IMR-90 (cell line): Measurements from ENCODE around the gene CFAP61. TPM values are rescaled to one million over a fixed set of nuclear protein-coding genes. Genes with fewer than 3 reads are reported as not detected.

ENCODE experiments used
- ATAC-seq: fragments of 200-7000 bp; cut with Tn5 transposase; 2 replicates; pipeline ENCODE4 v1.9.1; 2020; ENCODE audit warnings: low read depth, mild to moderate bottlenecking, moderate library complexity
- BruUV-seq: library from RNA; stranded (reverse); fragments of 400-500 nt; replicated peaks from 2 replicates; lab custom pipeline; 2021; lab: Mats Ljungman, UMichigan
- CTCF ChIA-PET: fragments of 300-600 bp; formaldehyde crosslinking; extraction: SDS; loops from one replicate; lab custom pipeline; 2021; ENCODE audit warnings: antibody characterized with exemption; lab: Yijun Ruan, JAX
- POLR2A ChIA-PET: fragments of 300-600 bp; sonication (Branson Sonifier 250); formaldehyde crosslinking; loops from one replicate; lab custom pipeline; 2022; ENCODE audit warnings: antibody characterized with exemption; ENCODE audit not compliant: unreplicated experiment; lab: Charles Lee
- DNase-seq: peaks from one replicate; pipeline ENCODE4 v3.0.0; 2013
- H2AFZ ChIP-seq: replicated peaks from 2 replicates; pipeline ENCODE3; 2013; ENCODE audit warnings: low read length, mild to moderate bottlenecking; ENCODE audit not compliant: poor library complexity
- H2AK5ac ChIP-seq: 2 replicates; pipeline ENCODE4 v1.6.1; 2013; ENCODE audit warnings: low read depth, low read length, inconsistent platforms
- H2AK9ac ChIP-seq: replicated peaks from 2 replicates; pipeline ENCODE3; 2013; ENCODE audit warnings: mild to moderate bottlenecking, low read depth, low read length, moderate library complexity; ENCODE audit not compliant: poor library complexity
- H2BK120ac ChIP-seq: 2 replicates; pipeline ENCODE4 v1.6.1; 2013; ENCODE audit warnings: low read depth, low read length, inconsistent platforms
- H2BK15ac ChIP-seq: 3 replicates; pipeline ENCODE4 v1.6.1; 2013; ENCODE audit warnings: low read depth, low read length, inconsistent platforms
- H2BK20ac ChIP-seq: 2 replicates; pipeline ENCODE4 v1.6.1; 2013; ENCODE audit warnings: low read depth, mild to moderate bottlenecking, inconsistent platforms, low read length, moderate library complexity
- H2BK5ac ChIP-seq: 2 replicates; pipeline ENCODE4 v1.6.1; 2013; ENCODE audit warnings: mild to moderate bottlenecking, low read depth, low read length, inconsistent platforms; ENCODE audit not compliant: poor library complexity, severe bottlenecking
- H3K14ac ChIP-seq: replicated peaks from 2 replicates; pipeline ENCODE4 v1.6.1; 2013; ENCODE audit warnings: low read depth, low read length, inconsistent platforms
- H3K18ac ChIP-seq: 2 replicates; pipeline ENCODE4 v1.6.1; 2013; ENCODE audit warnings: low read depth, low read length, control low read depth
- H3K23ac ChIP-seq: 2 replicates; pipeline ENCODE4 v1.6.1; 2013; ENCODE audit warnings: low read depth, low read length, inconsistent platforms
- H3K27ac ChIP-seq: 2 replicates; pipeline ENCODE4 v1.5.1; 2013; ENCODE audit warnings: mild to moderate bottlenecking, control low read depth, low read length; ENCODE audit not compliant: insufficient read depth
- H3K27me3 ChIP-seq: 2 replicates; pipeline ENCODE4 v1.6.1; 2013; ENCODE audit warnings: low read length; ENCODE audit not compliant: control insufficient read depth, insufficient read depth
- H3K36me3 ChIP-seq: 2 replicates; pipeline ENCODE4 v1.6.1; 2013; ENCODE audit warnings: low read length, mixed read lengths; ENCODE audit not compliant: control insufficient read depth, insufficient read depth
- H3K4ac ChIP-seq: 2 replicates; pipeline ENCODE4 v1.6.1; 2013; ENCODE audit warnings: low read depth, low read length, inconsistent platforms
- H3K4me1 ChIP-seq: 2 replicates; pipeline ENCODE4 v1.6.1; 2013; ENCODE audit warnings: low read length, mixed read lengths; ENCODE audit not compliant: control insufficient read depth, insufficient read depth
- H3K4me2 ChIP-seq: 2 replicates; pipeline ENCODE4 v1.6.1; 2013; ENCODE audit warnings: low read depth, mild to moderate bottlenecking, control low read depth, low read length, moderate library complexity
- H3K4me3 ChIP-seq: 2 replicates; pipeline ENCODE4 v1.5.1; 2013; ENCODE audit warnings: low read depth, mild to moderate bottlenecking, control low read depth, low read length, moderate library complexity; ENCODE audit not compliant: insufficient read depth
- H3K56ac ChIP-seq: 2 replicates; pipeline ENCODE4 v1.6.1; 2013; ENCODE audit warnings: low read length, inconsistent platforms; ENCODE audit not compliant: insufficient read depth; ENCODE audit errors: extremely low read depth
- H3K79me1 ChIP-seq, 2 experiments: 2 replicates each; pipeline ENCODE4 v1.6.1; 2013; ENCODE audit warnings: low read length in 2 of 2, inconsistent platforms in 1 of 2, low read depth in 1 of 2
- H3K9ac ChIP-seq: 2 replicates; pipeline ENCODE4 v1.6.1; 2013; ENCODE audit warnings: low read depth, low read length, control low read depth
- H3K9me1 ChIP-seq: 2 replicates; pipeline ENCODE4 v1.6.1; 2013; ENCODE audit warnings: low read length, inconsistent platforms; ENCODE audit not compliant: insufficient read depth
- H3K9me3 ChIP-seq: 2 replicates; pipeline ENCODE4 v1.6.1; 2013; ENCODE audit warnings: low read length; ENCODE audit not compliant: control insufficient read depth, insufficient read depth
- H4K20me1 ChIP-seq: 2 replicates; pipeline ENCODE4 v1.6.1; 2013; ENCODE audit warnings: low read length, inconsistent platforms; ENCODE audit not compliant: insufficient read depth
- H4K5ac ChIP-seq: 2 replicates; pipeline ENCODE4 v1.6.1; 2013; ENCODE audit warnings: mild to moderate bottlenecking, low read depth, low read length, control low read depth
- H4K8ac ChIP-seq, 2 experiments: 2 replicates each; pipeline ENCODE4 v1.6.1; 2013; ENCODE audit warnings: low read depth in 2 of 2, low read length in 2 of 2, control low read depth in 1 of 2, inconsistent platforms in 1 of 2
- H4K91ac ChIP-seq: 2 replicates; pipeline ENCODE4 v1.6.1; 2013; ENCODE audit warnings: low read depth, low read length, inconsistent platforms; ENCODE audit not compliant: insufficient read depth
- CHD1 ChIP-seq: IDR thresholded peaks from 2 replicates; pipeline ENCODE4 v1.6.1; 2012; ENCODE audit warnings: low read depth, low read length, improper control_type of control experiment
- FOS ChIP-seq: fragments of 150-350 bp; IDR thresholded peaks from 2 replicates; pipeline ENCODE4 v1.6.1; 2016; ENCODE audit warnings: low read depth, low read length
- RCOR1 ChIP-seq: IDR thresholded peaks from 2 replicates; pipeline ENCODE4 v1.6.1; 2012; ENCODE audit warnings: mild to moderate bottlenecking, low read length, improper control_type of control experiment; ENCODE audit not compliant: insufficient replicate concordance
- RFX5 ChIP-seq: IDR thresholded peaks from 2 replicates; pipeline ENCODE4 v1.8.0; 2012; ENCODE audit warnings: low read depth, mild to moderate bottlenecking, low read length, moderate library complexity
- WGBS, 2 experiments: methylation state at CpG; one replicate each; pipeline versions ENCODE4 v1.1.5 to v1.1.7; 2013; ENCODE audit warnings: missing lambda C conversion rate in 2 of 2; ENCODE audit not compliant: insufficient read length in 1 of 2; ENCODE audit errors: extremely low coverage in 2 of 2; 5-methylcytosine and 5-hydroxymethylcytosine counted together
- dilution Hi-C: fragments of 300-500 bp; cut with HindIII; formaldehyde crosslinking; loops from one replicate; pipeline ENCODE4 v1.14.3; 2018; ENCODE audit warnings: low sequenced_read_pairs; ENCODE audit not compliant: unreplicated experiment
- in situ Hi-C: fragments of 300-500 bp; cut with MboI; formaldehyde crosslinking; loops from 3 replicates; pipeline ENCODE4 v1.14.3; 2019; ENCODE audit warnings: low sequenced_read_pairs, inconsistent platforms, mixed read lengths
- intact Hi-C: fragments of 100-400 bp; cut with micrococcal nuclease; formaldehyde crosslinking; loops from 2 replicates; pipeline ENCODE4 v1.10.0; 2022
- polyA plus RNA-seq, 3 experiments: library from polyadenylated mRNA; depleted of rRNA; stranded (reverse); fragments of >200 nt; gene quantifications; 2 replicates each; pipeline ENCODE4 v1.2.3, GENCODE V29; 2012; ENCODE audit warnings: low replicate concordance in 1 of 3
- total RNA-seq: library from RNA; depleted of rRNA; stranded (reverse); fragments of >200 nt; gene quantifications from 2 replicates; pipeline ENCODE4 v1.2.3, GENCODE V29; 2012

The CFAP61 gene
- total and polyA plus RNA-seq, 2 of the 4 experiments (the other 2 are of a cell fraction): 0.07 TPM; not detected in 1

GRCh38 chr20:20201124-20201523 is 148.8 kb downstream of the CFAP61 start:
- in situ Hi-C loops (no loop called here), intact Hi-C loops (no loop called here), dilution Hi-C loops (no loop called here)
- Histone ChIP-seq H4K8ac (no peak overlapping the region), H3K79me1 (no peaks in the 10 kb centered on the region), H3K4ac (no peak overlapping the region), H4K91ac (no peak overlapping the region), H3K27me3 (peaks cover 6% of the 10 kb centered on the region), H3K18ac (no peak overlapping the region), H3K14ac (no peak overlapping the region), H3K56ac (no peak overlapping the region), H2BK15ac (no peak overlapping the region), H3K27ac (no peak overlapping the region), H3K9me1 (no peaks in the 10 kb centered on the region), H3K4me2 (no peak overlapping the region), H4K5ac (no peak overlapping the region), H2BK20ac (no peak overlapping the region), H3K4me3 (no peak overlapping the region), H2AFZ (no peak overlapping the region), H3K9ac (no peak overlapping the region), H3K23ac (no peak overlapping the region), H2AK5ac (no peak overlapping the region), H2BK5ac (no peak overlapping the region), H3K9me3 (no peaks in the 10 kb centered on the region), H3K36me3 (no peaks in the 10 kb centered on the region), H2BK120ac (no peak overlapping the region), H2AK9ac (no peak overlapping the region), H3K4me1 (no peaks in the 10 kb centered on the region), H4K20me1 (no peaks in the 10 kb centered on the region)
- DNase-seq (no peak), ATAC-seq (no peak)
- TF ChIP-seq FOS (no peak), CHD1 (no peak), RCOR1 (no peak), RFX5 (no peak)
- 22% methylated on average over 3 of the region's 3 CpGs; no CpG with 5 or more reads in 1 of the 2 experiments for WGBS, 2 experiments
- CTCF ChIA-PET: interaction anchor here (0.6 kb wide), 1 partner anchor 80 kb away, joined by 10 read pairs; no protein-coding TSS in a partner anchor
- no TSS peak for BruUV-seq
- POLR2A ChIA-PET: no interaction called here
